ENCODE measurements around the gene C18orf32. TPM values are rescaled to one million over a fixed set of nuclear protein-coding genes. Genes with fewer than 3 reads are reported as not detected.

The C18orf32 gene
- total and polyA plus RNA-seq, 2 of the 8 experiments (the other 6 are each of a cell fraction or from before 2014, with no cell fraction given): 17.3 to 20.1 TPM

GRCh38 chr18:49472459-49472858, 14.6 kb downstream of the C18orf32 start:
- POLR2A ChIA-PET (ENCODE audit: partially characterized antibody): interaction anchor here (1.7 kb wide), 1 partner anchor 15 kb away, joined by 6 read pairs; the partner anchor contains the start of gene C18orf32
- no peak overlapping the region for H3K18ac ChIP-seq (ENCODE audit: extremely low read depth, low read length)

More at GRCh38 chr18:49472459-49472858, 14.6 kb downstream of the C18orf32 start:
- Histone ChIP-seq H3K36me3 (ENCODE audit: control insufficient read depth in 2 of 4, insufficient read depth in 4 of 4, low read length in 3 of 4) (no peaks in the 10 kb centered on the region), H4K8ac (ENCODE audit: extremely low read depth, insufficient read depth, low read length) (no peak overlapping the region), H3K23ac (ENCODE audit: insufficient read length) (no peak overlapping the region), H3K27me3 (replicated peaks in 1 of 4; ENCODE audit: control insufficient read depth in 3 of 4, extremely low read depth in 1 of 4, insufficient read depth in 3 of 4, low read length in 3 of 4) (no peaks in the 10 kb centered on the region), H3K4ac (replicated peaks; ENCODE audit: insufficient read length, low read depth, low read length) (no peak overlapping the region), H3K79me2 (ENCODE audit: control insufficient read depth in 1 of 2, insufficient read depth in 2 of 2, low read length in 2 of 2) (no peaks in the 10 kb centered on the region), H3K9me3 (ENCODE audit: insufficient read depth in 2 of 2, low read depth in 1 of 2, low read length in 1 of 2) (no peaks in the 10 kb centered on the region), H3K23me2 (ENCODE audit: low read depth, low read length) (no peaks in the 10 kb centered on the region), H2BK15ac (ENCODE audit: low read length) (no peak overlapping the region), H3K79me1 (ENCODE audit: low read depth, low read length) (no peaks in the 10 kb centered on the region), H2BK5ac (ENCODE audit: low read depth, low read length) (no peak overlapping the region), H3K9ac (replicated peaks in 1 of 4; ENCODE audit: extremely low read depth in 1 of 4, low read depth in 3 of 4, low read length in 3 of 4) (no peak overlapping the region), H3K4me2 (ENCODE audit: insufficient read depth in 1 of 2, low read depth in 2 of 2, low read length in 2 of 2) (no peak overlapping the region), H4K20me1 (replicated peaks in 1 of 2; ENCODE audit: control insufficient read depth in 1 of 2, insufficient read depth in 2 of 2, low read length in 2 of 2) (no peaks in the 10 kb centered on the region), H3K14ac (ENCODE audit: insufficient read length) (no peak overlapping the region), H2AFZ (ENCODE audit: low read length) (no peak overlapping the region), H4K5ac (ENCODE audit: insufficient read length, low read depth, low read length) (no peak overlapping the region), H3K27ac (ENCODE audit: low read depth, low read length) (no peak overlapping the region), H2BK20ac (ENCODE audit: low read length) (no peak overlapping the region), H3K56ac (replicated peaks; ENCODE audit: insufficient read length, low read depth, low read length) (no peak overlapping the region), H4K91ac (replicated peaks; ENCODE audit: insufficient read length, low read length) (no peak overlapping the region), H2BK12ac (ENCODE audit: low read depth, low read length) (no peak overlapping the region), H2BK120ac (replicated peaks; ENCODE audit: low read depth, low read length) (no peak overlapping the region), H3K4me3 (ENCODE audit: extremely low read depth in 1 of 4, insufficient read depth in 2 of 4, low read depth in 3 of 4, low read length in 4 of 4) (no peak overlapping the region), H2AK5ac (ENCODE audit: low read depth, low read length) (no peak overlapping the region), H3K4me1 (replicated peaks in 1 of 4; ENCODE audit: control insufficient read depth in 3 of 4, insufficient read depth in 4 of 4, low read length in 3 of 4) (peaks cover 0 to 5% (median 0%) of the 10 kb centered on the region in 4 experiments; a peak in 1 of 7 replicates)
- 78% methylated on average over 3 of the region's 3 CpGs; no CpG with 5 or more reads in 1 of the 2 experiments for WGBS, 2 experiments (ENCODE audit: extremely low coverage in 1 of 2, insufficient coverage in 1 of 2, insufficient read length in 1 of 2, insufficient replicate concordance in 2 of 2, low coverage in 1 of 2, low lambda C conversion rate in 2 of 2, missing lambda C conversion rate in 1 of 2)
- CTCF ChIA-PET (ENCODE audit: partially characterized antibody): no interaction called here
- FAIRE-seq (no peak), DNase-seq (ENCODE audit: low read depth in 1 of 2, low spot score in 2 of 2) (no peak)
- TF ChIP-seq MAFK (IDR thresholded peaks at IDR 0.05; ENCODE audit: low read depth, low read length) (peak; percentile 54; the same call in 1 of the 2 replicates), EP300 (IDR thresholded peaks at IDR 0.05; ENCODE audit: borderline replicate concordance in 1 of 2, low read depth in 2 of 2, low read length in 2 of 2) (no peak)
